SK-N-SH treated with all-trans-retinoic acid at 6 μM for 48 hours (cell line): ENCODE data around the gene ZBTB7C.

ENCODE experiments used
- ATAC-seq: fragments of 200-7000 bp; cut with Tn5 transposase; 3 replicates; pipeline ENCODE4 v1.9.1; 2020; ENCODE audit warnings: mild to moderate bottlenecking, moderate library complexity
- ARNTL ChIP-seq: fragments of 450-650 bp; formaldehyde crosslinking; IDR thresholded peaks from 2 replicates; pipeline ENCODE4 v1.5.0; 2020; ENCODE audit warnings: low read depth, mild to moderate bottlenecking, moderate library complexity, borderline replicate concordance
- BACH2 ChIP-seq: fragments of 250-450 bp; sonication (Bioruptor Pico); IDR thresholded peaks from 2 replicates; pipeline ENCODE4 v1.9.0; 2021; ENCODE audit warnings: mild to moderate bottlenecking, borderline replicate concordance
- CREB5 ChIP-seq: fragments of 250-450 bp; sonication (Bioruptor Pico); IDR thresholded peaks from 2 replicates; pipeline ENCODE4 v1.5.1; 2020; ENCODE audit warnings: low read depth, mild to moderate bottlenecking, moderate library complexity
- CSDC2 ChIP-seq: fragments of 250-450 bp; sonication (Bioruptor Pico); IDR thresholded peaks from 2 replicates; pipeline ENCODE4 v1.5.0; 2020; ENCODE audit warnings: mild to moderate bottlenecking, moderate library complexity
- ESRRG ChIP-seq: fragments of 250-450 bp; sonication (Bioruptor Pico); IDR thresholded peaks from 2 replicates; pipeline ENCODE4 v1.6.1; 2021; ENCODE audit warnings: mild to moderate bottlenecking
- GLIS3 ChIP-seq: fragments of 250-450 bp; sonication (Bioruptor Pico); IDR thresholded peaks from 2 replicates; pipeline ENCODE4 v1.5.0; 2020; ENCODE audit warnings: mild to moderate bottlenecking, moderate library complexity
- ISL1 ChIP-seq: fragments of 250-450 bp; sonication (Bioruptor Pico); IDR thresholded peaks from 2 replicates; pipeline ENCODE4 v2.1.2; 2022; ENCODE audit warnings: mild to moderate bottlenecking, moderate library complexity
- PPARA ChIP-seq: fragments of 250-450 bp; sonication (Bioruptor Pico); IDR thresholded peaks from 2 replicates; pipeline ENCODE4 v1.5.0; 2020; ENCODE audit warnings: mild to moderate bottlenecking, borderline replicate concordance
- RARB ChIP-seq: fragments of 250-450 bp; sonication (Bioruptor Pico); IDR thresholded peaks from 2 replicates; pipeline ENCODE4 v1.8.0; 2021; ENCODE audit warnings: mild to moderate bottlenecking, moderate library complexity
- SNAI2 ChIP-seq: fragments of 250-450 bp; sonication (Bioruptor Pico); IDR thresholded peaks from 2 replicates; pipeline ENCODE4 v1.5.0; 2020; ENCODE audit warnings: mild to moderate bottlenecking, moderate library complexity
- TCF4 ChIP-seq: fragments of 250-450 bp; sonication (Bioruptor Pico); IDR thresholded peaks from 2 replicates; pipeline ENCODE4 v1.8.0; 2021; ENCODE audit warnings: mild to moderate bottlenecking, moderate library complexity, borderline replicate concordance
- TOX ChIP-seq: fragments of 250-450 bp; sonication (Bioruptor Pico); IDR thresholded peaks from 2 replicates; pipeline ENCODE4 v1.8.0; 2021; ENCODE audit warnings: mild to moderate bottlenecking, moderate library complexity, borderline replicate concordance
- TSHZ2 ChIP-seq: fragments of 250-450 bp; sonication (Bioruptor Pico); IDR thresholded peaks from 2 replicates; pipeline ENCODE4 v1.5.0; 2020; ENCODE audit warnings: mild to moderate bottlenecking, moderate library complexity
- ZC3H10 ChIP-seq: fragments of 250-450 bp; sonication (Bioruptor Pico); IDR thresholded peaks from 2 replicates; pipeline ENCODE4 v1.5.1; 2021; ENCODE audit warnings: mild to moderate bottlenecking, moderate library complexity
- ZFP3 ChIP-seq: fragments of 250-450 bp; sonication (Bioruptor Pico); IDR thresholded peaks from 2 replicates; pipeline ENCODE4 v1.5.0; 2020; ENCODE audit warnings: mild to moderate bottlenecking, moderate library complexity
- ZFP30 ChIP-seq: fragments of 450-650 bp; formaldehyde crosslinking; IDR thresholded peaks from 2 replicates; pipeline ENCODE4 v1.5.0; 2022; ENCODE audit warnings: mild to moderate bottlenecking, moderate library complexity
- ZNF565 ChIP-seq: fragments of 450-650 bp; formaldehyde crosslinking; conservative IDR thresholded peaks from 2 replicates; pipeline ENCODE4 v1.5.0; 2020; ENCODE audit warnings: low read depth, mild to moderate bottlenecking, moderate library complexity
- ZNF70 ChIP-seq: fragments of 450-650 bp; formaldehyde crosslinking; IDR thresholded peaks from 2 replicates; pipeline ENCODE4 v1.5.0; 2020; ENCODE audit warnings: mild to moderate bottlenecking, moderate library complexity
- ZNF8 ChIP-seq: fragments of 450-650 bp; formaldehyde crosslinking; IDR thresholded peaks from 2 replicates; pipeline ENCODE4 v1.5.0; 2020; ENCODE audit warnings: mild to moderate bottlenecking, moderate library complexity
- TF ChIP-seq, protein P1 (sequence below): fragments of 250-450 bp; sonication (Bioruptor Pico); IDR thresholded peaks from 2 replicates; pipeline ENCODE4 v1.8.0; 2020; ENCODE audit warnings: mild to moderate bottlenecking, moderate library complexity, borderline replicate concordance
- TF ChIP-seq, protein P2 (sequence below): fragments of 250-450 bp; sonication (Bioruptor Pico); IDR thresholded peaks from 2 replicates; pipeline ENCODE4 v1.8.0; 2021; ENCODE audit warnings: low read depth, mild to moderate bottlenecking, moderate library complexity, borderline replicate concordance

Gene ZBTB7C

DNA sequence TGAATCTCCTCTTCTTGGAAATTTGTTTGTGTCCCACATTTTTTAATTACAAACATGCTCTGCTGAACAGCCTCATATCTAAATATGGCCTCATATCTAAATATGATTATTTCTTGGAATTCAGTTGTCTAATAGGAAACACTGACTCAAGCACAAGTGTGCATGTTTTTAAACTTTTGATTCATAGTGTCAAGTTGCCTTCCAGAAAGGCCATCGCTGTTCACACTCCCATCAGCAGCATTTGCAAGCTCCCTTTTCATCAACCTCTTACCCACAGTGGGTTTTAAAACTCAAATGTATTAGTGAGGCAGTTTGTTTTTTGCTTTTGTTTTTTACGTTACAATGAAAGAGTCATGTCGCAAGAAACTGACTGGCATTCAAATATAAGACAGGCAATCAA lies 413.5 kb downstream of the ZBTB7C start:
- TF ChIP-seq ISL1 (CRISPR knock-in tag) (no peak), SNAI2 (CRISPR knock-in tag) (no peak), ZNF70 (CRISPR knock-in tag) (no peak), PPARA (no peak), TSHZ2 (no peak), ZFP3 (CRISPR knock-in tag) (no peak), TOX (CRISPR knock-in tag) (no peak), ESRRG (CRISPR knock-in tag) (no peak)
- TF ChIP-seq, all 23 proteins: peak for 0
- ATAC-seq, result no peak

DNA sequence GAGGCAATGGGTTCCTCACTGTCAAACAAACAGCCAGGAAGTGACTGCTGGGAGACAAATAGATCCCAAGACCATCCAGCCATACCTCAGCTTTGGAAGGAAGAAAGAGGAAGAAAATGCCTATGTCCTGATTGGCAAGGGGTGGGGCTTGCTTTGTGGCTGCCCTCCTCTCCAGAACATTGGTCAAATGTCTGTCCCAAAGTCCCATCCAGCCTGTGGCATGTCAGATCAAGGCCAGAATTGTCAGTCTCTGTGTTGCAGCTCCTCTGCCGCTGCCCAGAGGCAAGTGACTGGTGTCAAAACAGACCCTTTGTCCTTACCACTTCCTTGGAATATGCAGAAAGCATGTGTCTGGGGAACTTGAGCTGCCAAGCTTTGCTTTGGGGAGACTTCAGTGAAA lies 415.8 kb downstream of the ZBTB7C start:
- ATAC-seq, result no peak
- TF ChIP-seq, protein P1, sequence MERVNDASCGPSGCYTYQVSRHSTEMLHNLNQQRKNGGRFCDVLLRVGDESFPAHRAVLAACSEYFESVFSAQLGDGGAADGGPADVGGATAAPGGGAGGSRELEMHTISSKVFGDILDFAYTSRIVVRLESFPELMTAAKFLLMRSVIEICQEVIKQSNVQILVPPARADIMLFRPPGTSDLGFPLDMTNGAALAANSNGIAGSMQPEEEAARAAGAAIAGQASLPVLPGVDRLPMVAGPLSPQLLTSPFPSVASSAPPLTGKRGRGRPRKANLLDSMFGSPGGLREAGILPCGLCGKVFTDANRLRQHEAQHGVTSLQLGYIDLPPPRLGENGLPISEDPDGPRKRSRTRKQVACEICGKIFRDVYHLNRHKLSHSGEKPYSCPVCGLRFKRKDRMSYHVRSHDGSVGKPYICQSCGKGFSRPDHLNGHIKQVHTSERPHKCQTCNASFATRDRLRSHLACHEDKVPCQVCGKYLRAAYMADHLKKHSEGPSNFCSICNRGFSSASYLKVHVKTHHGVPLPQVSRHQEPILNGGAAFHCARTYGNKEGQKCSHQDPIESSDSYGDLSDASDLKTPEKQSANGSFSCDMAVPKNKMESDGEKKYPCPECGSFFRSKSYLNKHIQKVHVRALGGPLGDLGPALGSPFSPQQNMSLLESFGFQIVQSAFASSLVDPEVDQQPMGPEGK (CRISPR knock-in tag), result no peak

GRCh38 chr18:47992976-47993375 lies 416.2 kb downstream of the ZBTB7C start:
- no peak for ATAC-seq
- no peak for TF ChIP-seq ZNF8 (CRISPR knock-in tag)
- TF ChIP-seq TCF4 (CRISPR knock-in tag), result no peak
- TF ChIP-seq CSDC2 (CRISPR knock-in tag), result no peak
- no peak for TF ChIP-seq TSHZ2
- TF ChIP-seq ZNF565 (CRISPR knock-in tag), result no peak
- no peak for TF ChIP-seq RARB (CRISPR knock-in tag)
- TF ChIP-seq ZFP3 (CRISPR knock-in tag), result no peak
- TF ChIP-seq, protein P2, sequence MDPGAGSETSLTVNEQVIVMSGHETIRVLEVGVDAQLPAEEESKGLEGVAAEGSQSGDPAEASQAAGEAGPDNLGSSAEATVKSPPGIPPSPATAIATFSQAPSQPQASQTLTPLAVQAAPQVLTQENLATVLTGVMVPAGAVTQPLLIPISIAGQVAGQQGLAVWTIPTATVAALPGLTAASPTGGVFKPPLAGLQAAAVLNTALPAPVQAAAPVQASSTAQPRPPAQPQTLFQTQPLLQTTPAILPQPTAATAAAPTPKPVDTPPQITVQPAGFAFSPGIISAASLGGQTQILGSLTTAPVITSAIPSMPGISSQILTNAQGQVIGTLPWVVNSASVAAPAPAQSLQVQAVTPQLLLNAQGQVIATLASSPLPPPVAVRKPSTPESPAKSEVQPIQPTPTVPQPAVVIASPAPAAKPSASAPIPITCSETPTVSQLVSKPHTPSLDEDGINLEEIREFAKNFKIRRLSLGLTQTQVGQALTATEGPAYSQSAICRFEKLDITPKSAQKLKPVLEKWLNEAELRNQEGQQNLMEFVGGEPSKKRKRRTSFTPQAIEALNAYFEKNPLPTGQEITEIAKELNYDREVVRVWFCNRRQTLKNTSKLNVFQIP (CRISPR knock-in tag), result no peak
- no peak for TF ChIP-seq CREB5 (CRISPR knock-in tag)
- TF ChIP-seq GLIS3 (CRISPR knock-in tag), result no peak
- TF ChIP-seq ZC3H10, result no peak
- TF ChIP-seq, protein P1 (CRISPR knock-in tag), result no peak
- no peak for TF ChIP-seq PPARA
- no peak for TF ChIP-seq ISL1 (CRISPR knock-in tag)
- TF ChIP-seq BACH2 (CRISPR knock-in tag), result no peak
- no peak for TF ChIP-seq ESRRG (CRISPR knock-in tag)
- TF ChIP-seq ZFP30 (CRISPR knock-in tag), result no peak
- TF ChIP-seq ARNTL (CRISPR knock-in tag), result no peak
